SK-N-SH treated with all-trans-retinoic acid at 6 μM for 48 hours (cell line): ENCODE measurements around the gene PCIF1.

ENCODE experiments used
- ISL1 ChIP-seq: fragments of 250-450 bp; sonication (Bioruptor Pico); IDR thresholded peaks from 2 replicates; pipeline ENCODE4 v2.1.2; 2022; ENCODE audit warnings: mild to moderate bottlenecking, moderate library complexity
- SNAI2 ChIP-seq: fragments of 250-450 bp; sonication (Bioruptor Pico); IDR thresholded peaks from 2 replicates; pipeline ENCODE4 v1.5.0; 2020; ENCODE audit warnings: mild to moderate bottlenecking, moderate library complexity
- TF ChIP-seq, protein P1 (sequence below): fragments of 250-450 bp; sonication (Bioruptor Pico); IDR thresholded peaks from 2 replicates; pipeline ENCODE4 v1.5.1; 2020; ENCODE audit warnings: low read depth, mild to moderate bottlenecking, moderate library complexity
- TF ChIP-seq, protein P2 (sequence below): fragments of 250-450 bp; sonication (Bioruptor Pico); IDR thresholded peaks from 2 replicates; pipeline ENCODE4 v1.8.0; 2021; ENCODE audit warnings: low read depth, mild to moderate bottlenecking, moderate library complexity, borderline replicate concordance

DNA sequence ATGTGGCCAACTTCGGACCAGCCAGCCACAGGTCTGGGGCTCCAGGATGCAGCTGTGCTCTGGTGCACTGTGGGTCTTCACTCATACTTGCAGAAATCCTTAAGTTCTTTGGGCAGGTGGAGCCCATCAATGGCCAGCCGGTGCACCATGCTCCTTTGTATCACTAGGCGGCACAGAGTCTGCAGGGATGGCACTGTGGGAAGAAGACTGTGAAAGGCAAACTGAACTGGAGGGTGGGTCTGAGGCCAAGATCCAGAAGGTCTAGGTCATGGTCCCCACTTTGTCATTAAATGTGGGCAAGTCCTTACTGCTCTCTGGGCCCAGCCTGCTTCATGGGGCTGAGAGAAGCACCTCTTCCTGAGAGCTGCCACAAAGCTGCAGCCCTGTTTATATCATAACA, 45.8 kb upstream of the PCIF1 start:
- TF ChIP-seq, protein P1, sequence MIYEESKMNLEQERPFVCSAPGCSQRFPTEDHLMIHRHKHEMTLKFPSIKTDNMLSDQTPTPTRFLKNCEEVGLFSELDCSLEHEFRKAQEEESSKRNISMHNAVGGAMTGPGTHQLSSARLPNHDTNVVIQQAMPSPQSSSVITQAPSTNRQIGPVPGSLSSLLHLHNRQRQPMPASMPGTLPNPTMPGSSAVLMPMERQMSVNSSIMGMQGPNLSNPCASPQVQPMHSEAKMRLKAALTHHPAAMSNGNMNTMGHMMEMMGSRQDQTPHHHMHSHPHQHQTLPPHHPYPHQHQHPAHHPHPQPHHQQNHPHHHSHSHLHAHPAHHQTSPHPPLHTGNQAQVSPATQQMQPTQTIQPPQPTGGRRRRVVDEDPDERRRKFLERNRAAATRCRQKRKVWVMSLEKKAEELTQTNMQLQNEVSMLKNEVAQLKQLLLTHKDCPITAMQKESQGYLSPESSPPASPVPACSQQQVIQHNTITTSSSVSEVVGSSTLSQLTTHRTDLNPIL, result no peak
- TF ChIP-seq, protein P2, sequence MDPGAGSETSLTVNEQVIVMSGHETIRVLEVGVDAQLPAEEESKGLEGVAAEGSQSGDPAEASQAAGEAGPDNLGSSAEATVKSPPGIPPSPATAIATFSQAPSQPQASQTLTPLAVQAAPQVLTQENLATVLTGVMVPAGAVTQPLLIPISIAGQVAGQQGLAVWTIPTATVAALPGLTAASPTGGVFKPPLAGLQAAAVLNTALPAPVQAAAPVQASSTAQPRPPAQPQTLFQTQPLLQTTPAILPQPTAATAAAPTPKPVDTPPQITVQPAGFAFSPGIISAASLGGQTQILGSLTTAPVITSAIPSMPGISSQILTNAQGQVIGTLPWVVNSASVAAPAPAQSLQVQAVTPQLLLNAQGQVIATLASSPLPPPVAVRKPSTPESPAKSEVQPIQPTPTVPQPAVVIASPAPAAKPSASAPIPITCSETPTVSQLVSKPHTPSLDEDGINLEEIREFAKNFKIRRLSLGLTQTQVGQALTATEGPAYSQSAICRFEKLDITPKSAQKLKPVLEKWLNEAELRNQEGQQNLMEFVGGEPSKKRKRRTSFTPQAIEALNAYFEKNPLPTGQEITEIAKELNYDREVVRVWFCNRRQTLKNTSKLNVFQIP (CRISPR knock-in tag), result no peak
- TF ChIP-seq SNAI2 (CRISPR knock-in tag) (no peak), ISL1 (CRISPR knock-in tag) (no peak)
